Natural killer cell treated with Interleukin-12 subunit alpha and Interleukin-12 subunit beta and Interleukin-15 and Interleukin-18, amount 100 ng/mL, for 72 hours (primary cell): ENCODE data around the gene CAPN5. TPM values are rescaled to one million over a fixed set of nuclear protein-coding genes. Genes with fewer than 3 reads are reported as not detected.
"Not testable (repeated sequence)": the region's sequence is repeated elsewhere in the genome, so short reads cannot be mapped to it uniquely, and the experiment has no call there.

Source experiments
- ATAC-seq, 2 donors: fragments of 150-1000 bp; cut with Tn5 transposase in 1 of 2; sonication (Bioruptor Pico), chemical (Tn5 transposase) in 1 of 2; 2 replicates each; pipeline ENCODE4 v1.10.0; 2021
- DNase-seq: peaks from one replicate; pipeline ENCODE4 v3.0.0; 2022; ENCODE audit warnings: low spot score
- H3K27ac Mint-ChIP-seq, 2 donors: 1 replicate in 1 of 2; 2 replicates in 1 of 2; pipeline ENCODE4 v1.8.0; 2022; ENCODE audit warnings: mixed read lengths in 2 of 2, mild to moderate bottlenecking in 1 of 2, moderate library complexity in 1 of 2
- H3K27me3 Mint-ChIP-seq, 2 donors: 1 replicate in 1 of 2; 2 replicates in 1 of 2; pipeline ENCODE4 v1.8.0; 2022; ENCODE audit warnings: mixed read lengths in 2 of 2
- H3K36me3 Mint-ChIP-seq: one replicate; pipeline ENCODE4 v1.8.0; 2022; ENCODE audit warnings: mixed read lengths
- H3K4me1 Mint-ChIP-seq, 2 donors: 1 replicate in 1 of 2; 2 replicates in 1 of 2; pipeline ENCODE4 v1.8.0; 2022; ENCODE audit warnings: low read depth in 2 of 2, mixed read lengths in 2 of 2, mild to moderate bottlenecking in 1 of 2
- H3K4me3 Mint-ChIP-seq: one replicate; pipeline ENCODE4 v1.8.0; 2022; ENCODE audit warnings: mixed read lengths
- H3K9me3 Mint-ChIP-seq: 2 replicates; pipeline ENCODE4 v1.8.0; 2022; ENCODE audit warnings: mixed read lengths
- total RNA-seq, 2 donors: library from RNA; stranded (reverse); gene quantifications; one replicate each; pipeline ENCODE4 v1.2.3, GENCODE V29; 2022

Gene CAPN5
- total RNA-seq, 2 donors from 2014 or later, result 2.5 to 2.7 TPM

DNA sequence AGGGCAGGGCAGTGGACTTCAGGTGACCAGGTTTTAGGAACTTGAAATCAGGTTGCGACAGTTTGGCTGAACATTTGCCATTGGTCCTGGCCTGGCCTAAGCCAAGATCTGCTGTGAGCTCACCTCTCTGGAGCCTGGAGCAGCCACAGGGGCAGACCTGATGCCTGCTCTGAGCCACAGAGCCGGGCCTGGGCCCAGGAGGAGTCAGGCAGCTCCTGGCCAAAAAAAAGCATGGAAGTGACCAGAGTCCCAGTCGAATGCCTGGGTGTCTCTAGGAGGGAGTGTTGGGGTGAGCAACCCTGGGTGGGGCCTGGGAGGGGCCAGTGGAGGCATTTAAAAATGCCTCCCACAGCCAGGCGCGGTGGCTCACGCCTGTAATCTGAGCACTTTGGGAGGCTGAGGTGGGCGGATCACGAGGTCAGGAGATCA is 29.8 kb downstream of the CAPN5 start:
- H3K9me3 Mint-ChIP-seq, result no peaks in the 10 kb centered on the region

DNA sequence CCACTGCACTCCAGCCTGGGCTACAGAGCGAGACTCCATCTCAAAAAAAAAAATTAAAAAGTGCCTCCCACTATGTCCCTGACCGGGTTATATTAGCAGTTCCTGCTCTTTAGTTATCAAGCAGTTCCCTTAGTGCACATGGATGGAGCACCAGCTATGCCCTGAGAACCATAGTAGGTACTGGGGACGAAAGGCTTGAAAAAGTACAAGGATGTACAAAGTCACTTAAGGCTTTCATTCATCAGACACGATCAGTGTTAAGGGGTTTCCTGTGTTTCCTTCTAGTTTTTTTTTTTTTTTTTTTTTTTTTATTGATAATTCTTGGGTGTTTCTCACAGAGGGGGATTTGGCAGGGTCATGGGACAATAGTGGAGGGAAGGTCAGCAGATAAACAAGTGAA is 30.4 kb downstream of the CAPN5 start:
- H3K4me1 Mint-ChIP-seq, H3K36me3 Mint-ChIP-seq, H3K4me3 Mint-ChIP-seq, H3K27me3 Mint-ChIP-seq, H3K9me3 Mint-ChIP-seq, ATAC-seq, H3K27ac Mint-ChIP-seq: not testable (repeated sequence)
- peak; percentile 8 for DNase-seq

More for the DNA sequence above, 29.8 kb downstream of the CAPN5 start:
- no peak for ATAC-seq
- no peaks in the 10 kb centered on the region for H3K27me3 Mint-ChIP-seq
- H3K4me3 Mint-ChIP-seq, result no peak overlapping the region
- peaks cover 0 to 5% of the 10 kb centered on the region in 2 donors for H3K4me1 Mint-ChIP-seq
- no peaks in the 10 kb centered on the region for H3K36me3 Mint-ChIP-seq
- DNase-seq, result no peak
- no peak overlapping the region for H3K27ac Mint-ChIP-seq

DNA sequence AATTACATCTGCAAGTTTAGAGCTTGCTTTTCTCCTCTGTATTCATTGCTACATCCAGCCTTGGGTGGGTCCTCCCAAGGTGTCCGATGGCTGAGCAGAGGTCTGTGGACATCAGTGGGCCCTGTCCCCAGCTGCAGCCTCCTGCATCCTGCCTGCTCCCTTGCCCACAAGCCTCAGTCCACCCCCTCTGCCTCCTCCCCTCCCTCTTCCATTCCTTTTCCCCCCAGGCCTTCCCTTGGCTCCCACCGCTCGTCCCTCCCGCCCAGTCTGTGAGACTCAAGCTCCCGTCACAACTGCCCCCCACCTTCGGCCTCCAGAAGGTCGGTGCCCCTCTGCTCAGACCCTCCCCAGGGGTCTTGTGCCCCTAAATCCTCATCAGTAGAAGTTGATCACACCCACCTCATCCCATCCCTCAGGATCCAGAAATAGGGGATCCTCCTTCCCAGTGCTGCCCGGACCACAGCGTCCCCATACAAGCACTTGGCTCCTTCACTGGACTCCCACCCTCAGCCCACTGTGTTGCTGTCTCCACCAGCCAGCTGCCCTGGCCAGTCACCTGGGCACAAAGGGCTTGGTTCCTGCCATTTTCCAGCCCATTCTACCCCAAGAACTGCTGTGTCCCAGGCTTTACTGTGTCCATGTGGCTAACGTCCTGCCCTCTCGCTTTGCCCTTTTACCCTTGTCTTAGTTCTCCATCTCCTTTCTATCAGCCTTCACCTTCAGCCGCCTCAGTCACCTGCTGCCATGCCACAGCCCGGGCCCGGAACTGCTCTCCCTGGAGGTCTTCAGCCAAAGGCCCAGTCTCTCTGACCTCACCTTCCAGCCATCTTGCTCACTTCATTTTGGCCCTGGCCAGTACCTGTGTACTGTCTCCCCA is 33.6 kb downstream of the CAPN5 start:
- ATAC-seq (no peak), DNase-seq (no peak)
- no peaks in the 10 kb centered on the region for H3K9me3 Mint-ChIP-seq
- no peak overlapping the region for H3K27ac Mint-ChIP-seq
- H3K4me3 Mint-ChIP-seq, result no peak overlapping the region
- H3K27me3 Mint-ChIP-seq, result no peaks in the 10 kb centered on the region
- H3K36me3 Mint-ChIP-seq, result no peaks in the 10 kb centered on the region
- peaks cover 0 to 5% of the 10 kb centered on the region in 2 donors for H3K4me1 Mint-ChIP-seq

DNA sequence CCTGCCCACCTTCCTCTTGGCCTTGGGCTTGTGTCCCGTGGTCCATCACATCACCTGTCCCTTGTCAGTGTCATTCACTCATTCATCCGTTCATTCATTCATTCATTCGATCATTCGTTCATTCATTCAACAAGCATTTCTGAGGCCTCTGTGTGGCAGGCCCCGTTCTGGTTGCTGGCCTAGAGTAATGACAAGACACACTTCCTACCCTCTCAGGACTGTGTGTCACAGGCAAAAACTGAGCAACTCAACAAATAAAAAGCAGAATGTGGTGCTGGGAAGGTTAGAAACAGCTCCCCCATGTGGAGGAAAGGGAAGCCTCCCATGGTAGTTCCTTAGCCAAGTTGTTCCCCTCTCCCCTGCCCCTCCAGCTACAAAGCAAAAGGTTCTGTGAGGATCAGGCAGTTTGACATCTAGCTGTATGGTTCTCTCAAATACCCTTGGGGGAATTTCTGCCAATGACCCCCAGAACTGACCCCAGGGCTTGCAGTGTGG is 34.3 kb downstream of the CAPN5 start:
- Mint-ChIP-seq H3K4me1 (peaks cover 0 to 5% of the 10 kb centered on the region in 2 donors), H3K4me3 (no peak overlapping the region)
- peak; percentile 18 for DNase-seq

DNA sequence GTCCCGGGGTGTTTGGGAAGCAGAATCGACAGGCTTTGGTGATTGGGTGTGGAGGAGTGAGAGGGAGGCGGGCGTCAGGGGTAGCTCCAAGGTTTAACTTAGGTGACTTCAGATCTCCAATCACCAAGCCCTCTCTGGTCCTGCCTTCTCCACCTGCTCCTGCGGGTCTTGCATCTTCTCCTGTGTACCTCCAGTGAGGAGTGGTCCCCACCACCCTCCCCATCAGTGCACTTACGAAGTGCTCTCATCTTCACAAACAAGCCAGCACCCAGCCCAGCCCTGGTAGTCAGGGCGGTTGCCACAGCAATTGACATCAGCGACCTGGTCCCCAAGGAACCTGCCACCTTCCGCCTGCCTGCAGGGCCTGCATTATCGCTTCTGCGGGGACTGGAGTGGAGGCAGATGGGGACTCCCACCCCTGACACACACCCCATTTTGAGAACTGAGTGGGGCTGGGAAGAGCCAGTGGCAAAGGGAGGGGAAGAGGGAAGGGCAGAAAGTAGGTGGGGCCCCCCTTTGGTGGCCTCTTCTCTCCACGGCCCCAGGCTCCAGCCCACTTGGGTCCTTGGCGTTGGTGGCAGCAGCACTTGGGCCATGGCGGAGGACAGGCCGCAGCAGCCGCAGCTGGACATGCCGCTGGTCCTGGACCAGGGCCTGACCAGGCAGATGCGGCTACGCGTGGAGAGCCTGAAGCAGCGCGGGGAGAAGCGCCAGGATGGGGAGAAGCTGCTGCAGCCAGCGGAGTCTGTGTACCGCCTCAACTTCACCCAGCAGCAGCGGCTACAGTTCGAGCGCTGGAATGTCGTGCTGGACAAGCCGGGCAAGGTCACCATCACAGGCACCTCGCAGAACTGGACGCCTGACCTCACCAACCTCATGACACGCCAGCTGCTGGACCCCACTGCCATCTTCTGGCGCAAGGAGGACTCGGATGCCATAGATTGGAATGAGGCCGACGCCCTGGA is 35.8 kb downstream of the CAPN5 start, which contains the start of gene OMP:
Gene OMP (plus strand): TSS at position 595 of the 965 bp plus-strand sequence. CDS start 0 bp downstream, at position 595.
- peak in 1 of 2 donors; percentile 20 for ATAC-seq
- H3K9me3 Mint-ChIP-seq, result no peaks in the 10 kb centered on the region
- no peak within 1 kb of the TSS for H3K4me3 Mint-ChIP-seq
- peak within 1 kb of the TSS in 1 of 2 donors; percentile 50 for H3K27ac Mint-ChIP-seq
- no peaks in the 10 kb centered on the region for H3K27me3 Mint-ChIP-seq
- peaks cover 0 to 5% of the 10 kb centered on the region in 2 donors for H3K4me1 Mint-ChIP-seq
- no peaks in the 10 kb centered on the region for H3K36me3 Mint-ChIP-seq
- no peak for DNase-seq

More for the DNA sequence above, 34.3 kb downstream of the CAPN5 start:
- Mint-ChIP-seq H3K27me3 (no peaks in the 10 kb centered on the region), H3K27ac (no peak overlapping the region), H3K36me3 (no peaks in the 10 kb centered on the region), H3K9me3 (no peaks in the 10 kb centered on the region)
- no peak for ATAC-seq

DNA sequence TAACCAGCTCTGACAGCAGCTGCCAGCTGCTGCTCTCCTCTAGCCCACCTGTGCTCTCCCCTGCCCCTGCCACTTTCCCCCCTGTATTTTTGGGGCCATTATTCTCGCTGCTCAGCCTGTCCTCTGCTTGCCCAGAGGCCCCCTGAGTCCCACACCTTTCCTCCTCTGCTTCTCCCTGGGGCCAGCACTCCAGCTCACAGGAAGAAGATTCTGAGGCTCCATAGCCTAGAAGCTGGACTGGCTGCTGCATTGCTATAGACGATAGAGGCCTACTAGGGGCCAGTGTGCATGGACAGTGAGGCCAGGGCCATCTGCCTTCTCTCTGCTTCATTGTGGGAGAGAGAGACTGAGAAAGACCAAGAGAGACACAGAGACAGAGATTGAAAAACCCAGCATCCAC is 36.5 kb downstream of the CAPN5 start:
- H3K27me3 Mint-ChIP-seq, result no peaks in the 10 kb centered on the region
- no peaks in the 10 kb centered on the region for H3K9me3 Mint-ChIP-seq
- H3K4me1 Mint-ChIP-seq, result peaks cover 0 to 5% of the 10 kb centered on the region in 2 donors
- DNase-seq (no peak), ATAC-seq (no peak)
- no peaks in the 10 kb centered on the region for H3K36me3 Mint-ChIP-seq
- peak overlapping the region in 1 of 2 donors; percentile 12 for H3K27ac Mint-ChIP-seq
- no peak overlapping the region for H3K4me3 Mint-ChIP-seq

DNA sequence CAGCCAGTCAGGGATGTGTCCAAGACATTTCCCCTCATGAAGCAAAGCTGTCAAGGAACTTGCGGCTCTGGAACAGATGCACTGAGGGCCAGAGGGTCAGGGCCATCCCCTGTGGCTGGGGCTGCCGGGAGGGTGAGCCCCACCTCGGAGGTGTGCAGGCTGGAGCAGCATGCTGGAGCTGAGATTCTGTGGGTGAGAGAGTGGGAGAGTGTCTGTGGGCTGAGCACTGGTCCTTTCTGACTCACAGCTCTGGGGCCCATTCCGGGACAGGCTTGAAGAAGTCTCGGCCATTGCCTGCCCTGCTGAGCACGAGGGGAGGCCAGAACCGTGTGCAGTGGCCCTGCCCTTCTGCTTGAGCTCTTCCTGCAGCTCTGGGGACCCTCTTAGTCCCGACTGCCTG is 38.0 kb downstream of the CAPN5 start:
- no peak overlapping the region for H3K4me3 Mint-ChIP-seq
- H3K27ac Mint-ChIP-seq, result no peak overlapping the region
- H3K27me3 Mint-ChIP-seq, result no peaks in the 10 kb centered on the region
- peaks cover 0 to 5% of the 10 kb centered on the region in 2 donors for H3K4me1 Mint-ChIP-seq
- ATAC-seq, result no peak
- no peaks in the 10 kb centered on the region for H3K36me3 Mint-ChIP-seq
- H3K9me3 Mint-ChIP-seq, result no peaks in the 10 kb centered on the region
- DNase-seq, result no peak

DNA sequence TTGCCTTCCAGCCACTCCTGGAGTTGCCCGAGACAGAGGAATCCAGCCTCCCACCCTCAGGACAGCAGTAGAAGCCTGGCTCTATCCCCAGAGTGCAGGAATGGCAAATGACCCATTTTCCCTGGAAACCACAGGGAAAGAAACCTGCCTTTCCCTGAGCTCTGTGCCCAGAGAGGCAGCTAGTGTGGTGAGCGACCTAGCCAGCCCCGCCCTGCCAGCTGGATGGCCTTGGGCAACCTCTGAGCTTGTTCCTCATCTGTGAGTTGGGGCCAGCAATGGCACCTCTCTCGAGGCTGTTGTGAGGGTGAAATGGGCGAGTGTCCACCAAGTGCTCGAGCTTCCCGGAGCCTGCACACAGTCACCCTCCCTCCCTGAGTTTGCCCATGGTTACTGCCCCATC is 39.5 kb downstream of the CAPN5 start:
- no peaks in the 10 kb centered on the region for H3K4me1 Mint-ChIP-seq
- no peak for DNase-seq
- no peak for ATAC-seq
- H3K27ac Mint-ChIP-seq, result no peak overlapping the region
- H3K4me3 Mint-ChIP-seq, result no peak overlapping the region
- H3K27me3 Mint-ChIP-seq, result no peaks in the 10 kb centered on the region
- no peaks in the 10 kb centered on the region for H3K9me3 Mint-ChIP-seq
- H3K36me3 Mint-ChIP-seq, result no peaks in the 10 kb centered on the region

DNA sequence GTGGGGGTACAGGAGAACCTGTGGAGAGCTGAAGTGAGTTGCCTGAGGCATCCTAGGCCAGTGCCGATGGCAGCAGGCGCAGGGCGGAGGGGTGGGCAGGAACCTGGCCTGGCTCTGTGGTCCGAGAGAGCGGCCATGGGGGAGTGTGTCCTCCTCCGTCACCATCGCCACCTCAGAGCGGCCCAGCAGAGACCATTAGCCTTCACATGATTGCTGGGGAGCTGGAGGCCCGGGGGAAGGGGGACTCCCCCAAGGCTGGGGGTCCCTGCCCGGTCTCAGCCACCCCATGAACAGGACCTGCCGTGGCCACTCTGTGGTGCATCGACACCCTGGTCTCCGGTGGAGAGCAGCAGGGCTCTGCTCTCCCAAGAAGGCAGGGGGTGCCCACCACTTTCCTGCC is 40.0 kb downstream of the CAPN5 start:
- DNase-seq, result no peak
- Mint-ChIP-seq H3K27ac (no peak overlapping the region), H3K36me3 (no peaks in the 10 kb centered on the region), H3K27me3 (no peaks in the 10 kb centered on the region), H3K4me3 (no peak overlapping the region), H3K9me3 (no peaks in the 10 kb centered on the region), H3K4me1 (peaks cover 0 to under 1% of the 10 kb centered on the region in 2 donors)
- ATAC-seq, result no peak

DNA sequence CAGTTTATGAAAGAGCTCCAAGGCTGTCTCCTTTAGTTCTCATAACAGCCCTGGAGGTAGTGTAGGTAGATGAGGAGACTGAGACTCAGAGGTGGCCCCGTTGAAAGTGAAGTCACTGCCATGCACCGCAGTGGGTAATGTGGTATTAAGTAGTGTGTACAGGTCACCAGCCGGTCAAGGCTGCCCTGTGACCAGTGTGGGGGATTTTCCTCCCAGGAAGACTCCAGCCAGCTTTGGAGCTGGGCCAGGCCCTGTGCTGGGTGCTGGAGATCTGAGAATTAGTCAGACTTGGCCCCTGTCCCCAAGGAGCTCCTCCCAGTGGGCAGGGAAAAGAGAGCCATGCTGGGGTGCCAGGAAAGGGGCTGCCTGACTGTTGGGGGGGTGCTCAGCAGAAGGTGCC is 41.2 kb downstream of the CAPN5 start:
- Mint-ChIP-seq H3K4me3 (no peak overlapping the region), H3K36me3 (no peaks in the 10 kb centered on the region), H3K9me3 (no peaks in the 10 kb centered on the region), H3K4me1 (peaks cover 0 to 3% of the 10 kb centered on the region in 2 donors), H3K27me3 (no peaks in the 10 kb centered on the region), H3K27ac (no peak overlapping the region)
- DNase-seq, result no peak
- ATAC-seq, result no peak

DNA sequence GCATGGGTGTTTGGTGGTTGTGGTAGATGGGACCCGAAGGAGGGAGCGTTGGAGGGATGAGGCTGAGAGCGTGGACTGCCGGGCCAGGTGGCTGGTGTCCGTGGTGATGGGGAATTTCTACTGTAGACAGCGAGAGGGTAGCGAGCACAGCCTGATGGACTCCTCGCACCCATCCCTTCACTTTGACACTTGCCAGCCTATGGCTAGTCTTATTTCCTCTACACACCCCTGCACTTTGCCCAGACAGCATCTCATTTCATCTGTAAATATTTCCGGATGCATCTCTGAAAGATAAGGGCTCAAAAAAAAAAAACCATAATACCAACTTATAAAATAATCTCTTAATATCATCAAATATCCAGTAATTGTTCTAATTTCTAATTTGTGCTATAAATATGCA is 41.7 kb downstream of the CAPN5 start:
- Mint-ChIP-seq H3K9me3 (no peaks in the 10 kb centered on the region), H3K4me1 (peaks cover 0 to 5% of the 10 kb centered on the region in 2 donors), H3K27me3 (no peaks in the 10 kb centered on the region), H3K4me3 (no peak overlapping the region), H3K27ac (no peak overlapping the region), H3K36me3 (no peaks in the 10 kb centered on the region)
- ATAC-seq, result no peak
- DNase-seq, result no peak

DNA sequence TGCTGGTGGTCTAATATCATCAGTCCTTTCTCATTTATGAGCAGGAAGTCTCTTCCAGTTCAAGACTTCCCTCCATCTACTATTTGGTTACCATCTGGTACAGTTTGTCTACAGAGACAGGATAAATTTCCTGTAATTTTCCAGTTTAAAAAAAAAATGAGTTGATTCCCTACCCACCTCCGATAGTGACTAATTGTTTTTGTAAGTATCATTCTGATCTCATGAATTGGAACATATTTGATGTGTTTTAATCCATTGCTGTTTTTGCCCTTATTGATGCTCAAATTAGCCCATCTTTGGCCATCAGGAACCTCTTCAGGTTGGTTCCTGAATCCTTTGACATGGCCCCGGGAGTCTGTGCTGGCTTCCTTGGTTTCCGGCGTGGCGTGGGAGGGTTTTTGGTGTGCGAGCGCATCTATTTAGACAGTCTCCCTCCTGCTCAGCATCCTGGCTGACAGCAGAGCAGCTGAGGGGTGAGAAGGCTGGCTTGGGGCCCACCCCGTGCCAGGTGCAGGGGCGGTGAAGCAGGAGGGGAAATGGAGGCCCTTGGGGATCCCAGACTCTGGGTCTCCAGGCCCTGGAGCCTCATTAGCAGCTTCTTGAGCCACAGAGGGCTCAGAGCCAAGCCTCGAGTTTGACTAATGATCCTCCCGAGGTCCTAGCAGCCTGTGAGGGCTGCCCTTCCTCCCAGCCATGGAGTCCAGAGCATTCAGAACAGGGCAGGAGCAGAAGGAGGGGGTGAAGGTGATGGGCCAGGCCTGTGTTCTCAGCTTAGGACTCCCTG is 42.7 kb downstream of the CAPN5 start:
- Mint-ChIP-seq H3K27ac (peak overlapping the region in 1 of 2 donors; percentile 45), H3K4me3 (no peak overlapping the region), H3K36me3 (no peaks in the 10 kb centered on the region), H3K4me1 (peaks cover 0 to 5% of the 10 kb centered on the region in 2 donors), H3K9me3 (no peaks in the 10 kb centered on the region), H3K27me3 (no peaks in the 10 kb centered on the region)
- DNase-seq (no peak), ATAC-seq (no peak)

DNA sequence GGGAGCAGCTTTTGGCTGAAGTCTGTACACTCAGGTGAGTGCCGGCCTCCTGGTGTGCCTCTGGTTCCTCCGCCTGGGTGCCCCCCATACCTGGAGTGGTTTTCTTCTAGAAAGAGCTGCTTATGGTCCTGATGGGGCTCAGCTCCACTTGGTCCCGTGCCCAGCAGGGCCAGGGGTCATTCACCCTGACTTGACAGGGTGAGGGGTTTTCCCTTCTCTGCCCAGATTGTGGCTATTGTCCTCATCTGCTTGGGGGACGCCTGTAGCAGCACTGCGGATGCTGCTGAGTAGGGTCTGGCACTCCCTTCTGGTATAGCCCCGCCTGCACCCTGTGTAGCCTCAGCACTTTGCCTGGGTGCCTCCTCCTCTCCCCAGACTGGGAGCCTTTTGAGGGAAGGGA is 44.1 kb downstream of the CAPN5 start:
- Mint-ChIP-seq H3K4me3 (no peak overlapping the region), H3K27ac (no peak overlapping the region), H3K27me3 (no peaks in the 10 kb centered on the region), H3K4me1 (peaks cover 0 to 5% of the 10 kb centered on the region in 2 donors), H3K9me3 (no peaks in the 10 kb centered on the region), H3K36me3 (no peaks in the 10 kb centered on the region)
- DNase-seq (no peak), ATAC-seq (no peak)
